AG08395 (cell line): Measurements from ENCODE around the gene PRSS23.

Source experiments
- DNase-seq: peaks from one replicate; pipeline ENCODE4 v3.0.0; 2012; ENCODE audit warnings: mixed read lengths, low spot score

Gene PRSS23

DNA sequence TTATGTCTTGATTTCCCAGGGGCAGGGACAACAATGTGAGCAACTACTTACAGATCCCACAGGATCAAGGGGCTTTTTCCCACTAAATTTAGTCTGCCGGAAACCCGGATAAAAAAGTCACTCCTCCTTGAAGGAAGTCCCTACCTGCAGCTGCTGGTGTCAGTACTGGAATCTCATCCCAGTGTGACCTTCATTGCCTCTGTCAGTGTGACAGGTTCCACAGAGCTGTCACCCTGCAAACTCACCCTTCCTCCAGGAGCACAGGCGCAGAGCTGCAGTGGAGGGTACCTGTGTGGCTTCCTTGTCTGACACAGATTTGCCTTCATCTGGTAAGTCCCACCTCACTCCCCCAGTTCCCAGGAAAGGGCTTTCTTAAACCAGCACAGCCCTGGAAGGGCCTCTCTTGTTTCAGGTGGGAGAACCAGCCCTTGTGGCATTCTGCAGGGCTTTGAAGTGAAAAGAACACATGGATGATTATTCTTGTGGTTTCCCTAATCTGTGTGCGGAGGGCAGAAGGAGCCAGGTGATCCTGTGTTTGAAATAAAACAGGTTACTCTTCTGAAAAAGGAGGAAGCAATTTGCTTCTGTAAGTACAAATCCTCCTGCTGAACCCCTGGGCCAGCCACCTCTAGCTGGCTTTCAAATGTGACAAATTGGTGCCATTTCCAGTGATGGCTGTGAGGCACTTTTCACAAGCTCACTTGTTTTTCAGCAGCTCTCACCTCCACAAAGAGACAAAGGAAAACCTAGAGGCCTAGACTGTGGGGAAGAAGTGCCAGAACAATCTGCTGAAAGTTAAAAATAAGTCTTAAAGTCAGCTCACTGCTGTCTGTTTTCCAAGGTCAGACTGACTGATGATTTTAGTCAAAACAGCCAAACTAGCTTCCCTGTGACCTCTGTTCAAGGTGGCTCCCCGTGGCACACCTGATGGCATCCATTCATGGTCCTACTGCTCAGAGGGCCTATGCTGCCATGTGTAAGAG is 9.2 kb upstream of the PRSS23 start:
- DNase-seq = no peak

DNA sequence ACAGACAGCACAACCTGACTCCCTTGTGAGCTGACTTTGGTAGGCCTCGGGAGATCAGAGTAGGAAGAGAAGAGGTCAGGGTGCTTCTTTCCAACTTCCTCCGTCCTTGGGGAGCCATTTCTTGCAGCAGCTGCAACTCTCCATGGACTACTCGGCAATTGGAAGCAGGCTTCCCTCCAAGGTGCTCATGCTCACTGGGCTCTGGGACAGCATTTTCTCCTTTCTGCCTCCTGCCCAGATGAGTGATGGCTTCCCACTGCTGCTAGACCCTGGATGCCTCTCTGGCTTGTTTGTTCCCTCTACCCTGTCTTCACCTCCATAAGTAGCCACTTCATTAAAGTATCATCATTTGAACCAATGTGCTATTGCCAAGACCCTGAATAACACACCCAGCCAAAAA is 8.2 kb upstream of the PRSS23 start:
- no peak for DNase-seq

GRCh38 chr11:86793307-86793706 is 7.0 kb upstream of the PRSS23 start:
- DNase-seq = no peak

- no peak for DNase-seq
Observed at GRCh38 chr11:86795511-86795910, 4.8 kb upstream of the PRSS23 start.

DNA sequence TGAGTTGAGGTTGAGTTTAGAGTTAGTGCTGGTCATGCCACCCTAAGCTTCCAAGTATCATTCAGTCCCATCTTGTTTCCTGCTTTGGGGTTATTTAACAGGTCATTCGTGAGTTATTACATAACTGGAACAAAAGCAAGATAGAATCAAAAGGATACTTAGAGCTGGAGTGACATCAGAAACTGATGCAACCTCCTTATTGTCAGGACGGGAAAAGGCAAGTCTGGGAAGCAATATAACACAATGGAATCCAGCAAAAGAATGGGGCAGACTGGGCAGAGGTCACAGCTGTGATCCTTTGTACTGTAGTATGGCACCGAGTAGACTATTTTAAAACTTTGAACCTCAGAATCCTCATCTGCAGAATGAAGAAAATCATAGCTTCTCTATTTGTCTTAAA is 4.4 kb upstream of the PRSS23 start:
- no peak for DNase-seq

DNA sequence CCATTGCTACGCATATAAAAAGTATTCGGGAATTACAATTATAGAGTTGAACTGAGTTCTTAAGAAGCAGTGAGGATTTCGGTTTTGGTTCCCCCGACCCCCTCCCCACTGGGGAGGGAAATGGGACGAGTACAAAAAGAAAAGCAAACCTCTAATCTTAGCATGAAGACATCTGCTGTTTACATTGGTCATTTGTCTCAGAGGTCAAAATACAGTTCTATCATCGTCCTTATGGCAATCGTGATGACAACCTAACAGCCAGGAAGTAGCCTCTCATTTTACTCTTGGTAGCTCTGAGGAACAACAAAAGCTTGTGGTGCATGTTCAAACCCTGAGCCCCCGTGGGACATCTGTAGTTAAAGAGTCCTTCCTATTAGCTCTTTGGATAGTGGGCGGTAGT is 3.2 kb upstream of the PRSS23 start:
- DNase-seq = no peak

DNA sequence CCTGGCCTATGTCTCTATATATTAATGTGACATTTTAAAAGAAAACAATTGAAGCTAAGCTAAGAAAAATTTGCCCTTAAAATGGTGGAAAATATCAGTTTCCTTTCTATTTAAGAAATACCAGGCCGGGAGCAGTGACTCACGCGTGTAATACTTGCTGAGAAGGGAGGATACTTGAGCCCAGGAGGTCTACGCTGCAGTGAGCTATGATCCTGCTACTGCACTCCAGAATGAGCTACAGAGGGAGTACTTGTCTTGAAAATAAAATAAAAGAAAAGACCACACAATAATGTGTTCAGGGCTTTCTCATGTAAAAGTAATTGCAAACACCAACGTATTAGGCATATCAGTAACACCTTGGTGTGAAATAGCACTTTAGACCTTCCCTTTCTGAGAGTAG is 1.4 kb upstream of the PRSS23 start:
- DNase-seq = no peak

- DNase-seq = no peak
Observed at GRCh38 chr11:86799680-86800075, 664 bp upstream of the PRSS23 start.

GRCh38 chr11:86800960-86801272 is 574 bp downstream of the PRSS23 start:
- no peak for DNase-seq

DNA sequence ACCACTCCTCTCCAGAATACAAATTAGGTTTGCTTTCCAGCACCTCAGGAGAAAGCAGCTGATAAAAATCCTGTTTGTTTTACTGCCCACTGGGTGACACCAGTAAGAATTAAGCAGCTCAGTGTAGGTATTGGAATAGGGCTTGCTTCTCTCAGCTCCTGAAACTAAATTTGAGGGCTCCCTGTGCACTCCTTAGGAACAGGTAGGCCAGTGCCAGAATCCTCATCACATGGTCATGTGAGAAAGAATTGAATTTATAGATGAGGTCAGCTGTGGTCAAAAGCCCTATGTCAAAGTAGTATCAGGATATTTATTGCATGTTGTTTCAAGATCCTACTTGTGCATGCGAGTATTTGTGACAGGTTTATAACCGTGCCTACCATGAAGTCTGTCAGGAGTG is 1.0 kb downstream of the PRSS23 start:
- no peak for DNase-seq

DNA sequence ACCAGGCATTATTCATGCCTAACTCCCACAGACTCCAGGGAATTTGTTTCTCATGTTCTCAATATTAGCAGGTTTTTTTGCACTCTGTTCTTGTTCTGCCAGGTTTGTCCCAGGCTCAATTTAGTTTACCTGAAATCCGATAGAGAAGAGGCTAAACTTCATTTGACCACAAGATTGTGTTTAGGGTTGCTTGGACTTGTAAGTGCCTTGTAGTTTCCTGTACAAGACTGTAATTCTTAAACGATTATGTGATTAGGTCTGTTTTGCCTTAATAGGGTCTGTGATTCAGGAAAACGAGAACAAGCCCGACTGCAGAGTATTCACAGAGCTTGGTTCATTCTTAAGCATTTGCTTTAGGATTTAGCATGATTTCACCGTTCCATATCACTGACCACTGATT is 1.8 kb downstream of the PRSS23 start:
- no peak for DNase-seq

- peak; percentile 38 for DNase-seq
Observed at GRCh38 chr11:86802601-86803051, 2.3 kb downstream of the PRSS23 start.

- DNase-seq = no peak
Observed at GRCh38 chr11:86803136-86804045, 3.0 kb downstream of the PRSS23 start.

DNA sequence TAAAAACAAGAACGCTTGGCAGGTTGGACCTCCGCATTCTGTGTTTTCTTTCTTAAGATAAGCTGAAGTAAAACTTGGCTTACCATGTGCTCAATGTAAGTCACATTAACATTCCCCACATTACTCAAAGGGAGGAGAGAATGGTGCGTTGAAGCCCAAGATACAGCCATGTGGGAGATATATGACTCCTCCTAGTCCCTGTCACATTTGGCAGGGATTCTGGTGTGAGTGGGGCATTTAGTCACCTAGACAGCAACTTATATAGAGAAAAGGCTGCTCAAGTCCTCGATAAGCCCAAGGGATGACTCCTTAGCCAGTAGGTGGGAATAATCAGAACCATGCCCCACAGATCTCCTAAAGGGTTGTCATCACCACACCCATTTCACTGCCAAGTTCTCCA is 4.6 kb downstream of the PRSS23 start:
- no peak for DNase-seq

DNA sequence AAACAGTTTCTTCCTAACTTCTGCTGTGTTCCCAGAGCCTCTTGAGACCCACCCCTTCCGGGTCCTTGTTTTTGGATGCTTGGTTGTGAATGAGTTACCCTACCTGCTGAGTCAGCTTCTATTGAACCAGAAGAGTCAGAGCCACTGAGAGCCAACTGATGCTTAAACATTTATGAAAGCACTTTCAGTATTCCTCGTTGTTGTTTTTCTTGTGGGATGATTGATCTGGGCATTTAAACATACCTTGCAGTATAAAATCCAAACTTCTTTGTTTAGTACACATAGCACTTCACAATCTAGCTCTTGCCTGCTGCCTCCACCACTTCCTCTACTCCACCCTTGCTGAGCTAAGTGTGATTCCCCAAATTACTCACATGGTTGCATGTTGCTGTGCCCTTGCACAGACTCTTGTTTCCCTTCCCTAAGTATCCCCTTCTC is 5.5 kb downstream of the PRSS23 start:
- peak; percentile 19 for DNase-seq

DNA sequence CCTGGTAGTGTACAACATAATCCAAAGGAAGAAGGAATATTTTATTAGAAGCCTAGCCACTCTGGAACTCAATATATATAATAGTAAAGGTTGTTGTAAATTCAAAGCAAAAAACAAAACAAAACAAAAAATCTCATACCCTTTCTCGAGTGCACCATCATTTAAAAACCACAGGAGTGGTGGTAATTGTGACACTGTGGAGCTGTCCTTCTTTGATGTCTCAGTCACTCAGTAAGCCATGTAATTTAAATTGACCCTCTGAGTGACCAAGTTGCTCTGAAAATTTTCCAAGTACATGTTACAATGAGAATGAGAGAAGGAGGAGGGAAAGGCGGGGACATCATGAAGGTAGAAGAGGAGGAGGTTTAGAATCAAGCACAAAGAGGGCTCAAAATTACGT is 6.6 kb downstream of the PRSS23 start:
- DNase-seq = no peak

DNA sequence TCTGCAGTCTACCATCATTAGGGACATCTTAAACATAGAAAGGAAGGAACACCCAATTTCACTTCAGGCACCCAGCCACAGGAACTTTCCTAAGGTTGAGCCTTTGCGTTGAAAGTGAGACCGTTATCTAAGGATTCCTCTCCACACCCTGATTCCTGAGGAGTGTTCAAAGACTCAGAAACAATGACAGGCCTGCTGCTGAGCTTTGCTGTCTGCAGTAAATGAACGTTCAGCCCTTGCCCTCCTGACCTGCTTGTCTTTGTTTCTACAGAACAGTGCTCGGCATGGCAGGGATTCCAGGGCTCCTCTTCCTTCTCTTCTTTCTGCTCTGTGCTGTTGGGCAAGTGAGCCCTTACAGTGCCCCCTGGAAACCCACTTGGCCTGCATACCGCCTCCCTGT is 7.0 kb downstream of the PRSS23 start:
- DNase-seq = no peak

DNA sequence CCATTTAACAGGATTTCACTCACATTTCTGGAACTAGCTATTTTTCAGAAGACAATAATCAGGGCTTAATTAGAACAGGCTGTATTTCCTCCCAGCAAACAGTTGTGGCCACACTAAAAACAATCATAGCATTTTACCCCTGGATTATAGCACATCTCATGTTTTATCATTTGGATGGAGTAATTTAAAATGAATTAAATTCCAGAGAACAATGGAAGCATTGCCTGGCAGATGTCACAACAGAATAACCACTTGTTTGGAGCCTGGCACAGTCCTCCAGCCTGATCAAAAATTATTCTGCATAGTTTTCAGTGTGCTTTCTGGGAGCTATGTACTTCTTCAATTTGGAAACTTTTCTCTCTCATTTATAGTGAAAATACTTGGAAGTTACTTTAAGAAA is 9.2 kb downstream of the PRSS23 start:
- no peak for DNase-seq

DNA sequence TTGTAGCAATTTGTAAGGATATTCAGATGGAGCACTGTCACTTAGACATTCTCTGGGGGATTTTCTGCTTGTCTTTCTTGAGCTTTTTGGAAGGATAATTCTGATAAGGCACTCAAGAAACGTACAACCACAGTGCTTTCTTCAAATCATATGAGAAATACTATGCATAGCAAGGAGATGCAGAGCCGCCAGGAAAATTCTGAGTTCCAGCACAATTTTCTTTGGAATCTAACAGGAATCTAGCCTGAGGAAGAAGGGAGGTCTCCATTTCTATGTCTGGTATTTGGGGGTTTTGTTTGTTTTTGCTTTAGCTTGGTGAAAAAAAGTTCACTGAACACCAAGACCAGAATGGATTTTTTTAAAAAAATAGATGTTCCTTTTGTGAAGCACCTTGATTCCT is 9.9 kb downstream of the PRSS23 start:
- DNase-seq = no peak

- peak; percentile 59 for DNase-seq
Observed at GRCh38 chr11:86811637-86812321, 11.4 kb downstream of the PRSS23 start.

- DNase-seq = no peak
Observed at GRCh38 chr11:86812322-86812670, 12.0 kb downstream of the PRSS23 start.

GRCh38 chr11:86812981-86813380 is 12.6 kb downstream of the PRSS23 start:
- DNase-seq = no peak
